Measurements from ENCODE around the gene PRKCE. TPM values are rescaled to one million over a fixed set of nuclear protein-coding genes. Genes with fewer than 3 reads are reported as not detected.
A peak's percentile ranks its signal among the peaks of the same experiment; 100 is the strongest.

The PRKCE gene
- polyA plus RNA-seq, 3 donors = 1.3 to 7.7 (median 2.3) TPM

- Mint-ChIP-seq H3K27me3 (ENCODE audit: low read depth in 3 of 3) (peaks cover 0 to 4% (median 1%) of the 10 kb centered on the region in 3 donors), H3K36me3 (peaks cover 0 to 5% of the 10 kb centered on the region in 2 donors), H3K4me1 (peaks cover 22% of the 10 kb centered on the region), H3K9me3 (peaks cover 0 to 7% (median 2%) of the 10 kb centered on the region in 7 donors), H3K27ac (no peak overlapping the region), H3K4me3 (no peak overlapping the region)
- Histone ChIP-seq H3K9ac (ENCODE audit: insufficient read depth, low read length, poor library complexity, severe bottlenecking) (no peak overlapping the region), H3K4me1 (ENCODE audit: control insufficient read depth in 1 of 2, insufficient read depth in 2 of 2, low read length in 2 of 2) (peaks cover 8 to 12% of the 10 kb centered on the region in 2 donors), H3K9me3 (replicated peaks in 1 of 2; ENCODE audit: control insufficient read depth in 1 of 2, insufficient read depth in 1 of 2, low read length in 2 of 2) (peaks cover 0 to 3% of the 10 kb centered on the region in 2 donors), H3K79me2 (ENCODE audit: insufficient read depth, low read length) (peaks cover 12% of the 10 kb centered on the region), H3K27ac (ENCODE audit: low read depth in 1 of 2, low read length in 2 of 2) (no peak overlapping the region), H3K27me3 (ENCODE audit: control insufficient read depth in 2 of 2, insufficient read depth in 2 of 2, low read length in 2 of 2) (no peaks in the 10 kb centered on the region), H3K4me3 (replicated peaks in 1 of 3; ENCODE audit: low read depth in 2 of 3, low read length in 3 of 3) (no peak overlapping the region), H2AFZ (ENCODE audit: insufficient read depth, low read depth, low read length, poor library complexity, severe bottlenecking) (no peak overlapping the region), H3K36me3 (replicated peaks in 1 of 2; ENCODE audit: control insufficient read depth in 1 of 2, insufficient read depth in 2 of 2, low read length in 2 of 2) (no peaks in the 10 kb centered on the region), H3K4me2 (replicated peaks; ENCODE audit: extremely low read depth, low read length, poor library complexity, severe bottlenecking) (no peak overlapping the region), H4K20me1 (ENCODE audit: insufficient read depth, low read length) (peaks cover 32% of the 10 kb centered on the region)
- no peak for TF ChIP-seq CTCF (IDR thresholded peaks at IDR 0.05)
- DNase-seq = peak; percentile 26 to 76 (median 53)
- 19% methylated on average over 8 of the region's 8 CpGs for WGBS (ENCODE audit: insufficient coverage)
- intact Hi-C loops (cut with micrococcal nuclease) = no loop called here
These were observed 96.8 kb downstream of the PRKCE start for GRCh38 chr2:45748239-45748638.

- Mint-ChIP-seq H3K27ac (peak overlapping the region in 2 of 7 donors; percentile 8 to 38), H3K36me3 (peaks cover 0 to 5% of the 10 kb centered on the region in 2 donors), H3K9me3 (peaks cover 0 to 7% (median 2%) of the 10 kb centered on the region in 7 donors), H3K4me3 (no peak overlapping the region), H3K4me1 (peaks cover 21% of the 10 kb centered on the region), H3K27me3 (ENCODE audit: low read depth in 3 of 3) (peaks cover 0 to 1% (median under 1%) of the 10 kb centered on the region in 3 donors)
- H3K27me3 ChIP-seq (ENCODE audit: control insufficient read depth in 2 of 2, insufficient read depth in 2 of 2, low read length in 2 of 2) = no peaks in the 10 kb centered on the region
- H4K20me1 ChIP-seq (ENCODE audit: insufficient read depth, low read length) = peaks cover 38% of the 10 kb centered on the region
- no peak overlapping the region for H3K4me2 ChIP-seq (replicated peaks; ENCODE audit: extremely low read depth, low read length, poor library complexity, severe bottlenecking)
- H3K79me2 ChIP-seq (ENCODE audit: insufficient read depth, low read length) = peaks cover 12% of the 10 kb centered on the region
- no peak overlapping the region for H3K9ac ChIP-seq (ENCODE audit: insufficient read depth, low read length, poor library complexity, severe bottlenecking)
- no peak for DNase-seq
- no peak overlapping the region for H3K27ac ChIP-seq (ENCODE audit: low read depth in 1 of 2, low read length in 2 of 2)
- no peak for TF ChIP-seq CTCF (IDR thresholded peaks at IDR 0.05)
- intact Hi-C loops (cut with micrococcal nuclease) = no loop called here
- H3K4me3 ChIP-seq (replicated peaks in 1 of 3; ENCODE audit: low read depth in 2 of 3, low read length in 3 of 3) = no peak overlapping the region
- peaks cover 0 to 3% of the 10 kb centered on the region in 2 donors for H3K9me3 ChIP-seq (replicated peaks in 1 of 2; ENCODE audit: control insufficient read depth in 1 of 2, insufficient read depth in 1 of 2, low read length in 2 of 2)
- H2AFZ ChIP-seq (ENCODE audit: insufficient read depth, low read depth, low read length, poor library complexity, severe bottlenecking) = no peak overlapping the region
- H3K4me1 ChIP-seq (ENCODE audit: control insufficient read depth in 1 of 2, insufficient read depth in 2 of 2, low read length in 2 of 2) = peaks cover 8 to 12% of the 10 kb centered on the region in 2 donors
- H3K36me3 ChIP-seq (replicated peaks in 1 of 2; ENCODE audit: control insufficient read depth in 1 of 2, insufficient read depth in 2 of 2, low read length in 2 of 2) = no peaks in the 10 kb centered on the region
- no CpG with 5 or more reads among the region's 2 CpGs for WGBS (ENCODE audit: insufficient coverage)
These were observed 98.5 kb downstream of the PRKCE start for GRCh38 chr2:45750001-45750400.
